ENCODE measurements around the gene ROS1. TPM values are rescaled to one million over a fixed set of nuclear protein-coding genes. Genes with fewer than 3 reads are reported as not detected.
A peak's percentile ranks its signal among the peaks of the same experiment; 100 is the strongest.

The ROS1 gene
- total RNA-seq, 4 donors from 2014 or later = not detected

GRCh38 chr6:117371492-117371891 is 54.2 kb downstream of the ROS1 start:
- DNase-seq (no peak), ATAC-seq (no peak)
- no peaks in the 10 kb centered on the region for H3K36me3 ChIP-seq
- no peak overlapping the region for H3K4me3 ChIP-seq
- H3K27ac ChIP-seq = no peak overlapping the region
- TF ChIP-seq CTCF (IDR thresholded peaks at IDR 0.05 in 4 of 5, conservative IDR thresholded peaks at IDR 0.05 in 1 of 5) = no peak
- TF ChIP-seq POLR2A (IDR thresholded peaks at IDR 0.05) = no peak
- H3K4me1 ChIP-seq = no peaks in the 10 kb centered on the region
- no peaks in the 10 kb centered on the region for H3K9me3 ChIP-seq
- in situ Hi-C loops (cut with MboI; ENCODE audit: low sequenced_read_pairs in 4 of 4) (no loop called here), intact Hi-C loops (cut with DNase I; ENCODE audit: low total_unique reads) (no loop called here)
- H3K27me3 ChIP-seq = no peaks in the 10 kb centered on the region

GRCh38 chr6:117359581-117359980 is 66.2 kb downstream of the ROS1 start:
- DNase-seq = no peak
- no peaks in the 10 kb centered on the region for H3K9me3 ChIP-seq
- H3K4me3 ChIP-seq = no peak overlapping the region
- no peaks in the 10 kb centered on the region for H3K36me3 ChIP-seq
- ATAC-seq = no peak
- H3K4me1 ChIP-seq = no peaks in the 10 kb centered on the region
- intact Hi-C loops (cut with DNase I; ENCODE audit: low total_unique reads) = no loop called here
- in situ Hi-C loops (cut with MboI; ENCODE audit: low sequenced_read_pairs in 4 of 4) = no loop called here
- no peak overlapping the region for H3K27ac ChIP-seq
- H3K27me3 ChIP-seq = no peaks in the 10 kb centered on the region
- TF ChIP-seq POLR2A (IDR thresholded peaks at IDR 0.05) (no peak), CTCF (IDR thresholded peaks at IDR 0.05 in 4 of 5, conservative IDR thresholded peaks at IDR 0.05 in 1 of 5) (no peak)

- TF ChIP-seq POLR2A (IDR thresholded peaks at IDR 0.05) = no peak
- no peak for TF ChIP-seq CTCF (IDR thresholded peaks at IDR 0.05 in 4 of 5, conservative IDR thresholded peaks at IDR 0.05 in 1 of 5)
Observed at GRCh38 chr6:117354671-117355070, 71.1 kb downstream of the ROS1 start.

GRCh38 chr6:117352466-117353081 is 73.2 kb downstream of the ROS1 start:
- Histone ChIP-seq H3K27ac (no peak overlapping the region), H3K36me3 (no peaks in the 10 kb centered on the region), H3K27me3 (no peaks in the 10 kb centered on the region), H3K9me3 (no peaks in the 10 kb centered on the region), H3K4me1 (no peaks in the 10 kb centered on the region), H3K4me3 (no peak overlapping the region)
- TF ChIP-seq POLR2A (IDR thresholded peaks at IDR 0.05) (no peak), CTCF (IDR thresholded peaks at IDR 0.05 in 4 of 5, conservative IDR thresholded peaks at IDR 0.05 in 1 of 5) (peak in 2 of 5 experiments; percentile 26 to 44)
- no peak for DNase-seq
- in situ Hi-C loops (cut with MboI; ENCODE audit: low sequenced_read_pairs in 4 of 4) = no loop called here
- intact Hi-C loops (cut with DNase I; ENCODE audit: low total_unique reads) = no loop called here
- ATAC-seq = no peak

More at GRCh38 chr6:117354671-117355070, 71.1 kb downstream of the ROS1 start:
- Histone ChIP-seq H3K4me3 (no peak overlapping the region), H3K4me1 (no peaks in the 10 kb centered on the region), H3K36me3 (no peaks in the 10 kb centered on the region), H3K9me3 (no peaks in the 10 kb centered on the region), H3K27me3 (no peaks in the 10 kb centered on the region), H3K27ac (no peak overlapping the region)
- intact Hi-C loops (cut with DNase I; ENCODE audit: low total_unique reads) (no loop called here), in situ Hi-C loops (cut with MboI; ENCODE audit: low sequenced_read_pairs in 4 of 4) (no loop called here)
- no peak for ATAC-seq
- DNase-seq = no peak

GRCh38 chr6:117351521-117351920 is 74.2 kb downstream of the ROS1 start:
- intact Hi-C loops (cut with DNase I; ENCODE audit: low total_unique reads) = no loop called here

More at GRCh38 chr6:117351521-117351920, 74.2 kb downstream of the ROS1 start:
- TF ChIP-seq POLR2A (IDR thresholded peaks at IDR 0.05) (no peak), CTCF (IDR thresholded peaks at IDR 0.05 in 4 of 5, conservative IDR thresholded peaks at IDR 0.05 in 1 of 5) (no peak)
- Histone ChIP-seq H3K4me3 (no peak overlapping the region), H3K36me3 (no peaks in the 10 kb centered on the region), H3K27ac (no peak overlapping the region), H3K9me3 (no peaks in the 10 kb centered on the region), H3K27me3 (no peaks in the 10 kb centered on the region), H3K4me1 (no peaks in the 10 kb centered on the region)
- in situ Hi-C loops (cut with MboI; ENCODE audit: low sequenced_read_pairs in 4 of 4) = no loop called here
- DNase-seq (no peak), ATAC-seq (no peak)

All from gastrocnemius medialis (tissue), 4 donors.